ENCODE results near the gene CPVL. TPM values are rescaled to one million over a fixed set of nuclear protein-coding genes. Genes with fewer than 3 reads are reported as not detected.

Gene CPVL
- total RNA-seq, result 10 to 100 TPM; 25.1 to 58.6 (median 38.6) TPM

DNA sequence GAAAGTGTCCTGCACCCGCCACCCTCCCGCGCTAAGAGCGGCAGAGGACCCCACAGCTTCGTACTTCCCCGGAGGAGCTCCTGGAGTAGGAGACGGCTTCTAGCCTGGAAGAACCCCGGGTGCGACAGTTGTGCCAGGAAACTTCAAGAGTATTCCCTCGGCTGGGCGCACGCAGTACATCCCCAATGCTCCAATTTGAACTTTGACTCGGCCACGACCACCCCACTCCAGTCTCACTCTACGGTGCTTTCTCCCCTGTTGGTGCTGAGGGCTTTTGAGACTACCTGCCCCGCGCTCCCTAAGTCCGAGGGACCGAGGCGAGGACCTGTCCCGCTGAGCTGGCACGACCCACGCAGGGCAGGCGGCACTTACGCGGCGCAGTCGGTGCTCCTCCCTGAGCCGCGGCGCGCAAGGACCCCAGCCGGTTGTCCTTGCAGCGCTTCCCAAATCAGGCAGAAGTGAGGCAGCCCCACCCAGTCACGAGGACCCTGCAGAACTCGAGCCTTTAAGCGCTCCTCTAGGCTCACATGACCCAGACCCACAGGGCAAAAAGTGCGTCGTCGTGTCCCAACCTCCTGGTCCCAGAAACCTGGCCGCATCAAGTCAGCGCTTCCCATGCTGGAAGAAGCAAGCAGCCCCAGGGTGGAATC, at the start of gene CPVL:
Gene CPVL (minus strand): TSS at position 481 of the 650 bp plus-strand sequence. CDS start 25,476 bp downstream, outside the sequence.
- no peak for DNase-seq (ENCODE audit: low spot score)
- peak; percentile 78 for ATAC-seq (ENCODE audit: low FRiP score)

DNA sequence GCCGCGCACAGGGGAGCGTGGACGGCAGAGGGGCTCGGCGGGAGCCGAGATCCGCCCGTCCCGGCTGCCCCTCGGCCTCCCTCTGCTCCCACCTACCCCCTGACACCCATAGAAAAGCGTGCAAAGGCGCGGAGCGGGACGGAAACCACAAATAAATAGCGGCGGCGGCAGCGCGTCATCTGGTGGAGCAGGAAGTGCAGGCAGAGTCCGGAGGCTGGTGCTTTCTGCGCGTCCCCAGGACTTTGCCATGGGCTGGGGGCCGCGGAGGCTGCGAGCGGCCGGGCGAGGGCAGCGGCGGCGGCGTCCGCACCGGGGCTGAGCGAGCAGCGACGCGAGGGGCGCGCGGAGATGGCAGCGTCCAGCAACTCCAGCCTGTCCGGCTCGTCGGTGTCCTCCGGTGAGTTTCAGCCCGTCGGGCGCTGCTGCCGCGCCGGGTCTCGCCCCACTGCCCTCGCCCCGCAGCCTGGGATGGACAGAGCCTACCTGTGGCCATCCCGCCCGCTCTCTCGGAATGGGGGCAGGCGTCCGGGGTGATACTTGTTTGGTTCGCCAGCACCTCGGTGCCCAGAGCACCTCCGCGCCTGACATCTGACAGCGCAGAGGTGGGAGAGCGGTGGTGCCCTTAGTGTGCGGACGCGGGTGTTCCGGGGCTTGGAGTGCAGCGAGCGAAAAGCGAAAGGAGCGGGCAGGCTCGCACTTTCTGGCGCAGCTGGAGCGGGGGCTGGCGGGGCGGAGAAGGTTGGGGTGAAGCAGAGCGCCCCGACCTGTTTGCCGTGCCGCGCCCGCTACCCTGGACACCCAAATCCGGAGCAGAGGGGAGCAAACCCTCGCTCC, 48.5 kb upstream of the CPVL start, which contains the start of gene CHN2:
Gene CHN2 (plus strand): TSS at position 182 of the 834 bp plus-strand sequence.
- DNase-seq (ENCODE audit: low spot score), result peak; percentile 33
- TF ChIP-seq, protein P1, sequence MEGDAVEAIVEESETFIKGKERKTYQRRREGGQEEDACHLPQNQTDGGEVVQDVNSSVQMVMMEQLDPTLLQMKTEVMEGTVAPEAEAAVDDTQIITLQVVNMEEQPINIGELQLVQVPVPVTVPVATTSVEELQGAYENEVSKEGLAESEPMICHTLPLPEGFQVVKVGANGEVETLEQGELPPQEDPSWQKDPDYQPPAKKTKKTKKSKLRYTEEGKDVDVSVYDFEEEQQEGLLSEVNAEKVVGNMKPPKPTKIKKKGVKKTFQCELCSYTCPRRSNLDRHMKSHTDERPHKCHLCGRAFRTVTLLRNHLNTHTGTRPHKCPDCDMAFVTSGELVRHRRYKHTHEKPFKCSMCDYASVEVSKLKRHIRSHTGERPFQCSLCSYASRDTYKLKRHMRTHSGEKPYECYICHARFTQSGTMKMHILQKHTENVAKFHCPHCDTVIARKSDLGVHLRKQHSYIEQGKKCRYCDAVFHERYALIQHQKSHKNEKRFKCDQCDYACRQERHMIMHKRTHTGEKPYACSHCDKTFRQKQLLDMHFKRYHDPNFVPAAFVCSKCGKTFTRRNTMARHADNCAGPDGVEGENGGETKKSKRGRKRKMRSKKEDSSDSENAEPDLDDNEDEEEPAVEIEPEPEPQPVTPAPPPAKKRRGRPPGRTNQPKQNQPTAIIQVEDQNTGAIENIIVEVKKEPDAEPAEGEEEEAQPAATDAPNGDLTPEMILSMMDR (IDR thresholded peaks at IDR 0.05), result no peak

More for the DNA sequence above, at the start of gene CPVL:
- TF ChIP-seq, protein P1 (IDR thresholded peaks at IDR 0.05), result no peak

DNA sequence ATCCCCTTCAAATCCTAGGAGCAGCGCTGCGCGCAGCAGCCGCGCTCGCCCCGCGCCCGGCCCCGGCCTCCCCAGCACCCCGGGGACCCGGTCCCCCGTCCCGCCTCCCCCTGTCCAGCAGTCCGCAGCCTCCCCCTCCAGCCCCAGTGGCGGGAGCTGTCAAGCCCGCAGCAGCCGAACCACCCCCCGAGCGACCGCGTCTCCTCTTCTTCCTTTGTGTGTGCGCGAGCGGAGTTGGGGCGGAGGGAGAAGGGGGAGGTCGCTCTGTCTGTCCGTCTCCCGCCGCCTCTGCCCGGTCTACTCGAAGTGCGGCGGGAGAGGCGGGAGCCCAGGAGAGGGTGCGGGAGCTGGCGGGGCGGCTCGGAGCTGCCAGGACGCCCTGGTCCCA, 47.9 kb upstream of the CPVL start:
- TF ChIP-seq, protein P1 (IDR thresholded peaks at IDR 0.05), result no peak
- DNase-seq (ENCODE audit: low spot score), result no peak
- peak; percentile 55 for ATAC-seq (ENCODE audit: low FRiP score)

More for the DNA sequence above, 48.5 kb upstream of the CPVL start, which contains the start of gene CHN2:
- peak; percentile 83 for ATAC-seq (ENCODE audit: low FRiP score)

DNA sequence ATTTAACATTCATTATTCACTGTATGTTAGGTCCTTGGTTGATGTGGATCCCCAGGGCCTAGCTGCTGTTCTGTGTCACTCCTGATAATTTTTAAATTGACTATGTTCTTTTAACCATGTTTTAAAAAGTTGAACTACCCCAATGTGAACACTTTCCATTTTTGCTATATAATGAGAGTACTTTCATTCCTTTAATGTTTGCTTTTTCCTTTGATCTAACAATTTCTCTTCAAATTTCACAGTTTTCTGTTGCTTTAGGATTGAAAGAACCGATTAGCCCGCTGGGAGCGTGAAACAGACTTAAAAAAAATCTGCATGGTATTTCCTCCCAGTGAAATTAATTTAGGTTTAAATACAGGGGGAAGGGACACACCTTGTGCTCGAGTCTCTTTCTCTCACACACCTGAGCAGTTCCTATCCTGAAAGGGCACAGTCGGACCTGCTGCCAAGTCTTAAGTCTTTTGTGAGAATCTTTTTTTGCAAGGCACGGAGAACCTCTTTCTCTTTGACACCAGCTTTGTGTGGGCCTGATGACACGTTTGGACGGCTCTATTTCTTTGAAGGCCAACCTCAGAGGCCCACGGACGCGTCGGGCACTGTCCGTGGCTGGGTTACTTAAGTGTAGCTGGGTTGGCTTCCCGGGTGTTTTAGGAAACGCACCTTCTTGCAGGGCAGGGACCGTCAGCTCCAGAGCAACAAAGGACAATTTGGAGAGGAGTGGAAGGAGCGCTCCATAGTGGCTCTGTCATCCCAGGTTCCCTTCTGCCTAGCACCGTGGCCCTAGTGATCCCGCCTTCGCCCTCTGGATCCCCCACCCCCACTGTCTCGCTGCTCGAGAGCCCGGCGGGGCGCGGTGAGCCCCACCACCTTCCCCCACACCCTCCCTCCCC, 47.2 kb upstream of the CPVL start:
- TF ChIP-seq, protein P1 (IDR thresholded peaks at IDR 0.05), result no peak
- DNase-seq (ENCODE audit: low spot score), result no peak
- ATAC-seq (ENCODE audit: low FRiP score), result peak; percentile 3

DNA sequence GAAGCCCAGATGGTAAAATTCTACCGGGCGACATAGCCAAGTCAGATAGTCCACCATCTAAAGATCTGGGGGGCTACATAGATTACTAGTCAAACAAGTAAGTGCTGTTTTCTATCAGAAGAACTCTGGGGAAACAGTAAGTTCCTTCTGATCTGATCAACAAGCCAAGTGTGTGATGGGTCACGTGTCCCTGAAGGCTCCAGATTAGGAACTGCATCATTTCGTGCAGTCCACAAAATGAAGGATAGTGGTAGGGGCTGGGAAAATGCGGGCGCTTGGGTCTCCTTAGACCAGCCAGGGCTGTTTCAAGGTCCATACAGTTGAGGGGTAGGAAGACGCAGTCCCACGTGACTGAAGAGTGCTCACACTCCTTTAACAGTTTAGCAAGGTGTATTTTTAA, 46.5 kb upstream of the CPVL start:
- no peak for ATAC-seq (ENCODE audit: low FRiP score)
- DNase-seq (ENCODE audit: low spot score), result no peak
- TF ChIP-seq, protein P1 (IDR thresholded peaks at IDR 0.05), result no peak

DNA sequence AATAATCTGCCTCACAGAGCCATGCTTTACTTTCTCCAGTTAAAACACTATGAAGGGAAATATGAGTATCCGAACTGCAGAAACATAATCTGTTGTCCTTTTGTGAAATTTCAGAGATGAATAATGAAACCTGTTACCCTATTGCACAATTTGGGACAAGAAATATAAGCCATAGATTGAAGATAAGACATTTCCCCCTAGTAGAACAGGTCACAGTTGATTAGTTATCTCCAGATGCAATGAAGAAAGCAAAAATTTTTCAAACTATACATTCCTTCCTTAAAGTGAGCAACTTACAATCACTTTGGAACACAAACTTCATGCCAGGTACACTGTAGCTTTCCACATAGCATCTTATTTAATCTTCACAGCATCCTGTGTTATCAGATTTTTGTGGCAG, 46.0 kb upstream of the CPVL start:
- DNase-seq (ENCODE audit: low spot score) (no peak), ATAC-seq (ENCODE audit: low FRiP score) (no peak)
- TF ChIP-seq, protein P1 (IDR thresholded peaks at IDR 0.05), result no peak
